GM18909 (cell line): ENCODE measurements around the gene CDC42EP3.

Experiments used
- ATAC-seq: cut with Tn5 transposase; IDR thresholded peaks from one replicate; pipeline ENCODE4 v1.9.1; 2021; ENCODE audit warnings: mild to moderate bottlenecking; ENCODE audit not compliant: unreplicated experiment, poor library complexity

CDC42EP3 gene

DNA sequence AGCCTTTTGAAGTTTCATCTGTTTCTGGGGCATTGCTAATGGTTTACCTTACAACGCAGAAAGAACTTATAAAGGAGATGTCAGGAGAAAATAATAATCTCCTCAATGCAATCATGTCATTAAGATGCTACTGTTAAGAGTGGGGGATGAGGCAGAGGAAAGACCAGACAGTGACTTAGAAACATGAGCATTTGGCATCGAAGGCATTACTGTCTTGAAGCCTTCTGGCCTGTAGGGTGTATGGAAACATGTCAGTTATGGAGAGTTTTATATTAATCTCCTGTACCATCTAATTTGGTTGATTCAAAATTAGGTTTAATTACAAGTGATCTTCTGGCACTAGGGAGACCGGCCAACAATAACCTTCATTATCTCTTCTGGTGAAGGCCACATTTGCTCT, 32.5 kb downstream of the CDC42EP3 start:
- ATAC-seq, result no peak

DNA sequence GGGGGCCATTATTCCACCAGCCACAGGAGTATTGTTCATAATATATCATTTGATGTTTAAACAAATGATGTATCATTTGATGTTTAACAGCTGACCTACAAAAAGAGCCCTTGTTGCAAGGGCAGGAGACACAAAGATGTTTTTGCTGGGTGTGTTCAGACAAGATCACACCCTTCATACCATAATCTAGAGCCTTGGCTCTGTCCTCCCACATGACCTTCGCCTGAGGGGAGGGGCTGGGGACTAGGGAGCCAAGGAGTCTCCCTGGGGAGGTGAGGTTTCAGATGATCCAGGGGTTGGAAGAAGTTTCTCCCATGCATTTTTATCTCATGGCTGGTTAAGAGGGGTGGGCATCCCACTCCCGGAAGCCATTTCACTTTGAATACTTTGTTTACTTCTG, 33.5 kb downstream of the CDC42EP3 start:
- no peak for ATAC-seq

DNA sequence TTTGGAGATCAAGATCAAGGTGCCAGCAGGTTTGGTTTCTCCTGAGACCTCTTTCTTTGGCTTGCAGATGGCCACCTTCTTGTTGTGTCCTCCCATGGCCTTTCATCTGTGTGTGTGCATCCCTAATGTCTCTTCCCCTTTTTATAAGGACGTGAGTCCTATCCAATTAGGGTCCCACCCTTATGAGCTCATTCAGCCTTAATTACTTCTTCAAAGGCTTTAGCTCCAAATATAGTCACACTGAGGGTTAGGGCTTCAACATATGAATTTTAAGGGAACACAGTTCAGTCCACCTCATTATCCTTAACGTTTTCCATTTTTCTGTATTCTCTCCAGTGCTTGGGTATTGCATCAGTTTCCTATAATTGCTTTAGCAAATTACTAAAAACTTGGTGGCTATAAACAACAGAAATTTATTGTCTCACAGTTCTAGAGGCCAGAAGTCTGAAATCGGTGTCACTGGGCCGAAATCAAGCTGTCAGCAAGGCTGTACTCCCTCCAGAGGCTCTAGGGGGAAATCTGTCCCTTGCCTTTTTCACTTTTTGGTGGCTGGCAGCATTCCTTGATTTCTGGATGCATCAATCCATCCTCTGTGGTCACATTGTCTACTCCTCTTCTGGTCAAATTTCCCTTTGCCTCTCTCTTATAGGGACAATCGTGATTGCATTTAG, 34.1 kb downstream of the CDC42EP3 start:
- ATAC-seq, result no peak

DNA sequence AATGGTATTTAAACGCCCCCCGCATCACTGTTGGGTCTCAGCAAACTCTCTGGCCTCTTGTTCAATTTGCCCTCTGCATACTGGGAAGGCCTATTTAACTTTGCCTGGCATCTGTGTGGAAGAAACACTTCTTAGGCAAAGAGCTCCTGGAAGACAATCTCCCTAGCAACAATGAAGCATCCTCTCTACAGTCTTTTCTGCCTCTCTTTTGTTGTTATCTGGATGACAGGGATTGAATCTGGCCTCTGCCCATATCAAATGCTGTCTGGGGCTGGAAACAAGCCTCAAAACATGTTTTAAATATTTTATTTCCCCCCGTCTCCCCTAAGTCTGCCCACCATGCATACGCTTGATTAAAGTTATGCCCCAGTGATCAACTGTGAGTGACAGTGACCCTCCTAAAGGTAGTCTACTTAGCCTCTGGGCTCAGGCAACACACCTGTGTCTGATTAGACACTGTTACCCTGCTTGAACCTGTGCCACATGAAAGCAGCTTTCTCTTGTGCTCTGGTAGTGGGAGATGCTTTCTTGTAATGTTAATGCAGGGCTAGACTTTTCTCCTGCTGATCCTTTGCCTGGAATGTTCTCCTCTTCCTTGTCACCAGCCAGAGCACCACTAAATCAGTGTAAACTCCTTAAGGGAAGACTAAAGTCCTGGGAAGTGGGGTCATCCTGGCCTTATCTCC, 34.9 kb downstream of the CDC42EP3 start:
- ATAC-seq, result no peak

DNA sequence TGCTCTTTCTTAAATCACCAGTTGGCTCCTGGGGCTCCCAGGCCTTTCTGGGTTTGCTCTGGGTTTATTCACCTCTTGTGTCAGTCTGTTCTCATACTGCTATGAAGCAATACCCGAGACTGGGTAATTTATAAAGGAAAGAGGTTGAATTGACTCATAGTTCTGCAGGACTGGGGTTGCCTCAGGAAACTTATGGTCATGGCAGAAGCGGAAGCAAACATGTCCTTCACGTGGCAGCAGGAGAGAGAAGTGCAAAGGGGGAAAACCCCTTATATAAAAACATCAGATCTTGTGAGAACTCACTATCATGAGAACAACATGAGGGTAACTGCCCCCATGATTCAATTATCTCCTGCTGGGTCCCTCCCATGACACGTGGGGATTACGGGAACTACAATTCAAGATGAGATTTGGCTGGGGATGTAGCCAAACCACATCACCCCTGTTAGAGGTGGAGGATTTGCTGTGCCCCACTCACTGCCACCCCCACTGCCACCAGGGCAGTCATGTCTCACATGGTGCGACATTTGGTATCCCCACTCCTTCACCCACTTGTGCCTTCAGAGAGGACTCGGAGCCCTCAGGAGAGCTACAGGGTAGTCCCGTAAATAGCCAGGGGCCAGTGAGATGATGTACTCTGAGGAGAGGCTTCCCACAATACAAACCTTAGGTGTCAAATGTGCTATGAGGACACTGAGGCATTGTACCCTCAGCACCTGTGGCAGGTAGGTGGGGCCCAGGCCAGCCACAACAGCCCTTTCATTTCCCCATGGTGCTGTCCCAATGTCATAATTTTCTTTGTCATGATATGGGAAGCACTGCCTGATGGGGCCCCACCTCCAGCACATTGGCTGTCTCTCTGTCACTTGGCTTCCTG, 35.7 kb downstream of the CDC42EP3 start:
- ATAC-seq, result peak; percentile 80

DNA sequence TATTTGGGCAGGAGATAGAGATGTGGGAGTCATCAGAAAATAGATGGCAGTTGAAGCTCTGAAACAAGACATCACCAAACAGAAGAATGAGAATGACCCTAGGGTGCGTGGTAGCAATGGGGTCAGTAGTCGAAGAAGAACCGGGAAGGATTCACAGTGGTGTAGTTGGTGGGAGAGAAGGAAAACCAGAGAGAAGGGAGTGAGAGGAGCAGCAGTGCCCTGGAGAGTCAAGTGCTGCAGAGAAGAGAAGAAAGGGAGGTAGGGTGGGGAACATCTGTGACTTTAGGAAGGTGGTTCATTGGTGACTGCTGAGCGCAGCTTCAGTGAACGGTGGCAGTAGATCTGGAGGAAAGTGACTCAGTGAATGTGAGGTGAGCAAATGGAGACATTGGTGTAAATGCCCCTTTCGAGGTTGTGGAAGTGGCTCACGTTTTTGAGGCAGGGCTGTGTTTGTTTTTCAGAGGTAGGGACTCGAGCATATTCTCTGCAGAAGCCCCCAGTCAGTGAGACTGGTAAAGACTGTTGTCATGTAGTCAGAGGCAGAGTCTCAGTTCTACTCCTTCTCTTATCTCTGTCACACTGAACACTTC, 36.4 kb downstream of the CDC42EP3 start:
- peak; percentile 4 for ATAC-seq

DNA sequence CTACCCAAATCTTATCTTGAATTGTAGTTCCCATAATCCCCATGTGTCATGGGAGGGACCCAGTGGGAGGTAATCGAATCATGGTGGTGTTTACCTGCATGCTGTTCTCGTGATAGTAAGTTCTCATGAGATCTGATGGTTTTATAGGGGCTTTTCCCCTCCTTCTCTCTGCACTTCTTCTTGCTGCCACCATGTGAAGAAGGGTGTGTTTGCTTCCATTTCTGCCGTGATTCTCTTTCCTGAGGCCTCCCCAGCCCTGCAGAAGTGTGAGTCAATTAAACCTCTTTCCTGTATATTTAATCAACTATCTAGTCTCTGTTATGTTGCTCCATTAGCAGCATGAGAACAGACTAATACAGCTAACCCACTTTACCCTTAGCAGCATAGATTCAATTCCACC, 37.6 kb downstream of the CDC42EP3 start:
- ATAC-seq, result no peak

DNA sequence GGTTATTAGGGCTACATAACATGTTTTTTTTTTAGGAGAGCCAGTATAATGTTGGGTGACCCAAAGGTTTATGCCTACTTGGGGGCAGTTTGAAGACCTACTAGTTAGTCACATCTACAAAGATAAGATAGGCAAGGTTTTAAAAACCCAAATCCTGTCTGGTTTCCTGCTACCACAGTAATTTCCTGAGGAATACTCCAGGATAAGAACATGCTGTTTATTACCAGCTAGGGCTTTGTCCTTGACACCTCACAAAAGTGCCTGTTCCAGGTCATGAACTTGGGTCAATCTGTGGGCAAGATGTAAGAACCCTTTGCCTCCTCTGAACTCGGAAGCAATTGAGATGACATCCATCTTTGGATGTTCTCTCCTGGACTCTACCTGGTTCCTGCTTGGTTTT, 38.2 kb downstream of the CDC42EP3 start:
- no peak for ATAC-seq

DNA sequence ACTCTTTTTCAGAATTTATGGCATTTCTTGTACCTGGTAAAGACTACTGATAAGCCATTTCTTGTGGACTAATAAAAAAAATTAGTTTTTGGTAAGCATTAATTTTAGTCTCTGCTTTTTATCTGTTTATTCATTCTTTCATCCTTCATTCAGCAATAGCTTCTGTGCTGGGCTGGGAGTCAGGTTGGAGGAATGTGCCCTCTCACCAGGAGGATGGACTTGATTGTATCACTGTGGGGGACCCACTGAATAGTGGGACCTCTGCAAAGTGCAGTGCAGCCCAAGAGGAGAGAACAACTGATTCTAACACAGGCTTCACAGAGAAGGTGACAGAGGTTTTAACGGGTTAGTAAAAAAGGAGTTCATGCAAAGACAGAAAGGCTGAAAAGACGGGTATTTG, 39.1 kb downstream of the CDC42EP3 start:
- ATAC-seq, result no peak

DNA sequence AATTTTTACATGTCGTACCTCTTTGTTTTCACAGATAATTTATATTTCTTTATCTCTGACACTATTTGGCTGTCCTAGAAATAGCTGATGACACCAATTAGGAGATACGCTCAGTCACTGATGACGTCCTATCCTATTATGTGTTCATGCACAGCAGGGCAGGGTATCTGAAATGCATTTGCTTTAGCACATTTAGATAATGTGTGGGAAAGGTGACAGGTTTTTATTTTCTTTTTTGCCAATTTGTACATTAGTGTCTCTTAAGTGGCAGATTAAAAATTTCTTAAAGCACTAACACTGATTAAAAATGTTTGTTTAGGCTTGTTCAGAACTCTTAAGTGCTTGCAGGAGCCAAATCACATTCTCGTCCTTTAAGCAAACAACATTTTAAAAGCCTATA, 39.7 kb downstream of the CDC42EP3 start:
- no peak for ATAC-seq

DNA sequence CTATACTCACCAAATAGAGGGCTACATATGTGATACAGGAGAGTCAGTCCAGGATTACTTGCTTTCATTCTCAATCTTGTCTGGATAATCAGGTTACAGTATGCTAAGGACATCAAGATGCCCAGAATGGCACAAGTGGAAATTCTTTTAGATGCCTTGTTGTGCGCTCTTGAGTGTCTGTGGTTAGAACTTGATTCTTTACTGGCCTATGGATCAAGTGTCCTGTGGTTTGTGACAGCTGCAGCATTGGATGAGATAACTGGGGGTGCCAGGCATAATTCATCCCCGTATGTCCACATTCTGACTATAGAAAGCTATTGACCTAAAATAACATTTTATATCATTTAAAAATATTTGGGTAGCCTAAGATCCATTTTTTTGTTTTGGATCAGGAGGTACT, 40.1 kb downstream of the CDC42EP3 start:
- ATAC-seq, result no peak

DNA sequence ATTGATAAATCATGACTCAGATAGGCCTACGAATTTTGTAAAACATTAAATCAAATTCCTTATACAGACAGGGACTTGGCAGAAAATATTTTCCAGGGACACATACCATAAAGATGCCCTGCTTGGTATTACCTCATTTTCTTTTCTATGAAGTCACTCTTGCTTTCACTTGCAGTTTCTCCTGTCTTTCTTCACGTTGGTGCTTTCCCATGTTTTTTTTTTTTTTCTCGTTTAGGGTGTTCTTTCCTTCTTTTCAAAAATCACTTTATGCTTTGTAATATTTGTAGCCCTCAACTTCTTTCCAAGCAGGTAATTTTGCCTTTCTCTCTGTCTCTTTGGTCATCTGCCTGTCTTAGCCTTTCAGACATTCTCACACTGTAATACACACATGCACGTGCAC, 40.7 kb downstream of the CDC42EP3 start:
- no peak for ATAC-seq

DNA sequence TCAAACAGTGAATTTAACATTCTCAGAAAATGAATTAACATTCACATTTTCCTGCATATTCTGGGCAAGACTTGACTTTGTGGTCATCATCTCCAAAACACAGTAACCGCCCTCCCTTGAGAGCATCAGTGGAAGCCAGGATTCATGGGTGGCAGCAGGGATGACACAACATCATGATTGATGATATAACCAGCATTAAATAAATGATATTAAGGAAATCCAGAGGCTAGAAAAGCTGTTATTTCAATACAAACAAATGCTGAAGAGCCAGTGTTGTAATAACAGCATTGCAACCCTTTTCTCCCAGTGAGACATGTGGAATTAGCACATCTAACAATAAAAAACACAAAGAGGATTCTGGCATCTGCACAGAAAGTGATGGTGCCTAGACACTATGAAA, 41.1 kb downstream of the CDC42EP3 start:
- no peak for ATAC-seq

DNA sequence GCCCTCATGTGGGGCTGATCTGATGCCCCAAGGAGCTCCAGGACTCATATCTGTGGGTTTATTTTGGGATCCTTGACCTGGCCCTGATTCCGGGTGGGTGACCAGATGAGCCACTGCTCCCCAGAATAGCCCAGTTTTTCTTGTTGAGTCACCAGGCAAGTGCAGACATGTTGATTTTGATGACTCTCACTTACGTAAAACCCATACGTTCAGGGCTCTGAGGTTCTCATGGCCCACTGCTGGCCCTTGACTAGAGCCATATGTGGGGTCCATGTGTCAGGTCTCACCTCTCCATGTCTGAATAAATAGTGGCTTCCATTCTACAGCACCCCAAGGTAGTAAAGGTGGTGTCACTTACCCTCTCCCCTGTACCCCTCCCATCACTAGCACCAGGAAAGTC, 41.9 kb downstream of the CDC42EP3 start:
- ATAC-seq, result no peak

DNA sequence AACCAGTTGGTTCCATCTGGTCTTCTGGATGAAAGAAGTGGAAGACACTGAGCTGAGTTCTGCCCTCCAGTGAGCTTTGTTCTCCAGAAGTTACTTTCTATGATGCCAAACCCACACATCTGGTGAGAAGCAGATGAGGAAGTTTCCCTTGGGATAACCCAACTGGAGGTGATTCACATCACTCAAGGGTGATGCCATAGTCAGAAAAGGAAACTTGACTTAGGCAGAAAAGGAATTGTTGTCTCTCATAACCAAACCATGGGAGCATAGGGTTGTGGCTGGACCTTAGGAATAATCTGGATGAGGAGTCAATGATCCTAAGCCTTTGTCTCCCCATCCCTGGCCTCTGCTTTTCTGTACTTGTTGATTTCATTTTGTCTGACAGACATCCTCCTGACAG, 43.7 kb downstream of the CDC42EP3 start:
- no peak for ATAC-seq

DNA sequence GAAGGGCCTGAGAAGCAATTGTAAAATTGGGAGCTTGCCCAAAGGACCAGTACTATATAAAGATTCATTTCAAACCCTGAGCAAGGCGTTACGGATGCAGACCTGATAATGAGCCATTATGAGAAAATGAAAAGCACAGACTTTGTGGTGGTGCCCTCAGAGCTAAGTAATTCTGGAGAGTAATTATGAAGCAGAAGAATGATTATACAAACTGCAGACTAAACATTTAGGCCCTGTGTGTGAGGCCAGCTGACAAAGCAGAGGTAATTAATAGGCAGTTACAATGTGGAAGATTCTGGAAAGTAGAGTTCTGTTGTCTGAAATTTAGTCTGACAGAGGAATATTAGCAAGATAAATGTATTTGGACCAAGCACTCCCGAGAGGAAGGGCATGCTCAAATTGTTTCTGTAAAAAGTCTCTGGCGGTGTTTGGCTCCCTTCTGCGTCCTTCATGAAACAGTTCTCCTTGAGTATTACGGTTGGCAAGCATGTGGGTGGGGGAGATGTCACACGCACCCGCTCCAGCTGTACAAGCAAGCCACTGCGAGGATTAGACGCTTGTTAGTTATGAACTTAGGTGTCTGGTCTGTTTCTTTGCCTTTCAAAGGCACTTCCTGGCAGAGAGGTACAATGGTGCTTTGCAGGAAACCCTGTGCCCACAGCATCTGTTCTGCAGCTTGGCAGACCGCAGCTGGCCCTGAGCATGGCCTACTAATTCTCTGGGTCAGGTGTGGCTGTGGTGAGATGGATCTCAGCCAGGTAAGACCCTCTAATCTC, 45.5 kb downstream of the CDC42EP3 start:
- ATAC-seq, result peak; percentile 53

DNA sequence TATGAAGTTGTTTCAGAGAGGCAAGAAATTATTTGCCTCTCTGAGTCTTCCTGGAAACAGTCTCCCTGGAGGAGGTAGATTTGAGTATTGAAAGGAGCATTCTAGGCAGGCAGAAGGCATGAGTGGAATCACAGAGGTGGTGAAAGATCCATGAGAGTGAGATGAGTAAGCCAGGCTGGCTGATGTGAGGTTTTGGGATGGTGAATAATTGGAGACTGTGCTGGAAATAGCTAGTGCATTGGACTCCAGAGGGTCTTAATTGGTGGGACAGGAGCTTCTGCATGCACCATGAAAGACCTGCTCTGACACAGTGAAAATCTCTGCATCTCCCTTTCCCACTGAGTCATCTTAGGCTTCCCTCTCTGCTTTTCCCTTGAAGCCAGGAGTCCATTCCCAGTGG, 46.3 kb downstream of the CDC42EP3 start:
- no peak for ATAC-seq

DNA sequence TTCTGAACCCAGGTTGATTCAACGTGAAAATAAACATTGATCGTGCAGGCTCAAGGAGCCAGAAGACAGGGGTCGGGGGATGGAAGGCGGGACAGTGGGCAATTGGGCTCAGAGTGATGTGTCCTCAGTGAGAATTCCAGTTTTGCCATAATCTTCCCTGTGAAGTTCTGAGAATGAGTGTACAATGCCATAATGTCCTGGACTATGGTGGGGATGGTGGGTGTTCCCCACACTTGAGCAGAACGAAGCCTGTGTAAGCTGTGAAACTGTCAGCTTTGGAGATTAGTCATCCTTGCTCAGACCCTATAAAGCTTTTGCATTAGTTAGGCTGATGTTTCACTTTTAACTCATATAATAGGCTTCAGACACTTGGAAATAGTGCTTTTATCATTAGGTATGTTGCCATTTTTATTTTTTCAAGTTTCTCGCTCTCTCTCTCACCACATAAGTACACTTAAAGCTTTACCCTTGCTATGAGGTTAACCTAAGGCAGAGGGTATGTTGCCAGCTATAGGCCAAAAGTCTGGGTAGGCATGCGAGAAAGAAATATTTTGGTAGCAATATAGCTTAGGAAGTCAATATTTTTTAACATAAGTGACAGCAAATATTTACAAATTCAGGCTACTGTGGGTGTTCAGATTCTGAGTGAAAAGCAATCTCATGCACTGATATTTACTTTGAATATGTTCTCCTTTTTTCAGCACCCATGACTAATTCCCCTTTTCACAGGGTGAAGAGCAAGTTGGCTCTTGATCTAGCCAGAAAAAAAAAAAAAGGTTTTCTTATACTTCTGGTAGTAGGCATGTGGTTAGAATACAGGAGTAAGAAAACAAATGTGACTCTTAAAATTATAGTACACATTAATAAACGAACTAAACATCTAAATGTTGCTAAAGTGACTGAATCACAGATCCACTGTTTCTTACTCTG, 47.2 kb downstream of the CDC42EP3 start:
- ATAC-seq, result peak; percentile 83

DNA sequence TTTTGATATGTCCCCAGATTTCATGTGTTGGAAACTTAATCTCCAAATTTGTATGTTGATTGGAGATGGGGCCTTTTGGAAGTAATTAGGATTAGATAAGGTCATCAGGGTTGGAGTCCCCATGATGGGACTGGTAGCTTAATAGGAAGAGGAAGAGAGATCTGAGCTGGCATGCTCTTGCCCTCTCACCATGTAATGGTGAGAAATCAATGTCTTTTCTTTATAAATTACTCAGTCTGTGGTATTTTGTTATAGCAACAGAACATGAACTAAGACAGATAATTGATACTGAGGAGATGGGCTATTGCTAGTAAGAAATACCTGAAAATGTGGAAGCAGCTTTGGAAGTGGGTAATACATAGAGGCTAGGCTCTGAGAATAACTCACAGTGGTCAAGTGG, 48.0 kb downstream of the CDC42EP3 start:
- peak; percentile 1 for ATAC-seq
